ENCODE results near the gene PRCP.
"Not testable (repeated sequence)": the region's sequence is repeated elsewhere in the genome, so short reads cannot be mapped to it uniquely, and the experiment has no call there.

Gene PRCP

DNA sequence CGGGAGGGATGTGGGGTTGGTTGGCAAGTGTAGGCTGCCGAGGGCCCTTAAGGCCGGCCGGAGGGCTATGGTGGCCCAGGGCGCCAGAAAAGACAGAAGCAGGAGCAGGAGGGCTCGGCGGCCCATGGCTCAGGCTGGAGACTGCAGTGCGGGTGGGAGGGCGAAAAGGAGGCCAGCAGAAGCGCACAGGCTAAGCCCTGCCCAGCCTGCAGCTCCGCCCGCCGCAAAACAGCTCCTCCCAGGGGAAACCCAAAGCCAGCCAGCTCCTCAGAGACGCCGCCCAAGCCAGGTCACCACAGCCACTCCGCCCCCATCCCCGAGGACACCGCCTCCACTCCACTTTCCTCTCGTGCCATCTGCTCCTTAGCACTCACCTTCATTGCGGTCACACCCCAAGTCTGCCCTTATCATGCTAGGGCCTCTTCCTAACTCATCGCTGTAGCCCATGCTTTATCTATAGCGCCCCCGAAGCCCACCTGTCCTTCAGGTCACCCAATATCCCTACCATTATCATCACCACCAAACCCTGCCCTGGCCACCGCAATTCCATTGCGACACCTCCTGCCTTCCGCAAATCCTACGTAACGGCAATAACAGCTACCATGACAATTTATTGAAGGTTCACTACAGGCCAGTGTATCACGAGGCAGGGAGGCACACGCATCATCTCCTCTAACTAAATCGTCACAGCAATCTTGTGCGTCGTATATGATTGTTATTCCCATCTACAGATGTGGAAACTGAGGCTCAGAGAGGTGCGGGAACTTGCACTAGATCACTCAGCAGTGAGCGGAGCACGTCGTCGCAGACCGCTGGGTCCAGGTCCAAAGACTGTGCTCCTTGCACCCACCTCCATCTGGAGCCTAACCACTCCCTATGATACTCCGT, at the start of gene PRCP:
Gene PRCP (minus strand): TSS at position 154 of the 888 bp plus-strand sequence. CDS start 28 bp downstream, at position 126.
- DNase-seq (ENCODE audit: low read depth, low spot score) = peak; percentile 85

DNA sequence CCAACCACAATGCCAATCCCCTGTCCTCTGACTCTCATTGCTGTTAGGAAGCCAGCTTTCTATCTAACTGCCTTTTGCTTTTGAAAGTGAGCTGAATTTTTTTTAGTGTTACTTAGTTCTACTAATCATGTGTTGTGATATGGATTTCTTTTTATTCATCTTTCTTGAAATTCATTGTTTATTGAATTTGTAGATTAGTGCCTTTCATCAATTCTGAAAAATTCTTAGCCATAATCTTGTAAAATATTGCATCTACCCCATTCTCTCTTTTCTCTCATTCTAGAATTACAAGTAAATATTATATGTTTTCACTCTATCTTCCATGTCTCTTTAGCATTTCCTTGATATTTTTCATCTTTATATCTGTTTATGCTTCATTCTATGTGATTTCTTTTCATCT, 49.1 kb upstream of the PRCP start:
- DNase-seq (ENCODE audit: low read depth, low spot score) = no peak

DNA sequence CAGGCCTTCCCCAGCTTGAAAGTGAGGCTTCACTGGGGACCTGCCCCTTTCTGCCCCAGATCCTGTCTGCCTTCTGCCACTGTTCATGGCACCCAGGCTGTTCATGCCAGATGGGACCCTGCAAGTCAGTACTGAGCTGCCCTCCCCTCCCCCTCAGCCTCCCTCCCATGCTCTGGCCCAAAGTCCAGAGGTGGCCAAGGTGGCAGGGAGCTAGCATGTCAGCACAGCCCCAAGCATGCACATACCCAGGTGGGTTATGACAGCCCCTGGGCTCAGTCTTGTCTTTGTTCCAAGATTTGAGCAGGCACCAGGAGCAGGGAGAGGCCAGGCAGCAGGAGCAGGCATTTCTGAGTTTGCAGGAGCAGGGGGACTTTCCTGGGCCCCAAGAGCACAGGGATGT, 45.5 kb upstream of the PRCP start:
- DNase-seq (ENCODE audit: low read depth, low spot score) = no peak

DNA sequence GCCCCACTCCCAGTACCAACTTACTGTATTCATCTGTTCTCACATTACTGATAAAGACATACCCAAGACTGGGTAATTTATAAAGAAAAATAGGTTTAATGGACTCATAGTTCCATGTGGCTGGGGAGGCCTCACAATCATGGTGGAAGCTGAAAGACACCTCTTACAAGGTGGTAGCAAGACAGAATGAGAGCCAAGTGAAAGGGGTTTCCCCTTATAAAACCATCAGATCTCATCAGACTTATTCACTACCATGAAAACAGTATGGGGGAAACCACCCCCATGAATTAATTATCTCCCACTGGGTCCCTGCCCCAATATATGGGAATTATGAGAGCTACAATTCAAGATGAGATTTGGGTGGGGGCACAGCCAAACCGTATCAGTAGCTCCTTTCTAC, 44.8 kb upstream of the PRCP start:
- DNase-seq (ENCODE audit: low read depth, low spot score) = not testable (repeated sequence)

DNA sequence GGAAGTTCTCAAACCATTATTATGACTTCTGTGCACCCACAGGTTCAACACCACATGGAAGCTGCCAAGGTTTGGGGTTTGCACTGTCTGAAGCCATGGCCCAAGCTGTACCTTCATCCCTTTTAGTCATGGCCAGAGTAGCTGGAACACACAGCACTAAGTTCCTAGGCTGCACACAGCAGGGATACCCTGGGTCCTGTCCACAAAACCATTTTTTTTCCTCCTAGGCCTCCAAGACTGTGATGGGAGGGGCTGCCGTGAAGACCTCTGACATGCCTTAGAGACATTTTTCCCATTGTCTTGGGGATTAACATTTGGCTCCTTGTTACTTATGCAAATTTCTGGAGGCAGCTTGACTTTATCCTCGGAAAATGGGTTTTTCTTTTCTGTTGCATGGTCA, 44.0 kb upstream of the PRCP start:
- DNase-seq (ENCODE audit: low read depth, low spot score) = no peak

DNA sequence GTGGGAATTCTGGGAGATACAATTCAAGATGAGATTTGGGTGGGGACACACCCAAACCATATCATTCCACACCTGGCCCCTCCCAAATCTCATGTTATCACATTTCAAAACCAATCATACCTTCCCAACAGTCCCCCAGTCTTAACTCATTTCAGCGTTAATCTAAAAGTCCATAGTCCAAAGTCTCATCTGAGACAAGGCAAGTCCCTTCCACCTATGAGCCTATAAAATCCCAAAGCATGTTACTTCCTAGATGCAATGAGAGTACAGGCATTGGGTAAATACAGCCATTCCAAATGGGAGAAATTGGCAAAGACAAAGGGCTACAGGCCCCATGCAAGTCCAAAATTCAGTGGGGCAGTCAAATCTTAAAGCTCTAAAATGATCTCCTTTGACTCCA, 43.2 kb upstream of the PRCP start:
- DNase-seq (ENCODE audit: low read depth, low spot score) = not testable (repeated sequence)

DNA sequence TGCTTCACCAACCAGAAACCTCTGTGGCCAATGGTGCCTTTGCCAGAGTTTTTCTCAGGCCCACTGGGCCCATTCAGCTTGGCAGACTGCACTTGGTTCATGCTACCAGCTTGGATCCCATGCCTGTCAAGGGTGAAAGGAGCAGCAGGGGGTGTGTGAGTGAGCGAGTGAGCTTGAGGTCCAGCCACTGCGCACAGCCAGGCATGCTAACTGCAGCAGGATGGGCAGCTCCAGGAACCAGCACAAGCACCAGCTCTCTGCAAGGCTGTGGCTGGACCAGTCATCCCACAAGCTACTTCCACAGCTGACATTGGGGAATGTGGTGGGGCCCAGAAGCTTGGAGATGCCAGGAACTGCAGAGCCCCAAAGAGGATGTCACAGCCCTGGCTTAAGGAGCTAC, 42.1 kb upstream of the PRCP start:
- no peak for DNase-seq (ENCODE audit: low read depth, low spot score)

DNA sequence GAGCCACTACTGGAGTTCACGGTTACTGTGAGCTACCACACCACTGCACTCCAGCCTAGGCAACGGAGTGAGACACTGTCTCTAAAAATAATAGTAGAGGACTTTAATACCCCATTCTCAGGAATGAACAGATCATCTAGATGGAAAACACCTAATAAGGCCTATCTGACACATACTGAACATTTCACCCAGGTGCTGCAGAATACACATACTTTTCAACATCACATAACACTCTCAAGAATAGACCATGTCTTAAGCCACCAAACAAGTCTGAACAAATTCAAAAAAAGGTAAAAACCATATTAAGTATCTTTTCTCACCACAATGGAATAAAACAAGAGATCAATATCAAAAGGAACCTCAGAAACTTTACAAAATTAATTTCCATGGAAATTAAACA, 39.2 kb upstream of the PRCP start:
- DNase-seq (ENCODE audit: low read depth, low spot score) = no peak

DNA sequence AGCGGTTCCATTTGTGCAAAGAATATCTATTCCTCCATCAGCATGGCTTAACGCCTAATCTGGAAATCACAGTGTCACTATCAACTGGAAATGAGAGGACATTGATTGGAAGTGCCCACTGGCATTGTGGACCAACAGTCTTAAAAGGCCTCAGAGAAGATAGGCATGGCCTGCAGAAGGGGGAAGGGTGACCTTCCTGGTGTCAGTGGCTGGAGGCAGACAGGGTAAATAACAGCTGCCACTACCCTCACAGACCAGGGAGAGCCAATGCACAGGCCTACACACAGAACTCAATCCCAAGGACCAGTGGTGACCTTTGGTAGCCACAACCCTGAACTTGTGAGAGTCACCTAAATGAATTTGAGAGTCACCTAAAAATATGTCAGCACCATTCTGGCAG, 37.3 kb upstream of the PRCP start:
- no peak for DNase-seq (ENCODE audit: low read depth, low spot score)

DNA sequence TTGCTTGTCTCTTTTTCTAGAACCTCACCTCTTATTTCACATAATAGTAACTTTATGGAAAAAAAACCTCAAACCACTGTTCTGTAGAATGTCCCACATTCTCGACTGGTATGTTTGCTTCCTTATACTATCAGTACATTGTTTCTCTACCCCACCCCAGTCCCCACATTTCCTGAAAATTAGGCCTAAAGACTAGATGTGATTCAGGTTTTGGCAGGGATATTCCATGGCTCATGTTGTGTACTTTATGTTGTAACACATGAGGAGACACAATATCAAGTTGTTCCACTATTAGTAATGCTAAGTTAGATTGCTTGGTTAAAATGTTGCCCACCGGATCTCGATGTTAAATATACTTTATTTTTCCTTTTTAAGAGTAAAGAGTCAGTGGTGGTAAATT, 36.0 kb upstream of the PRCP start:
- no peak for DNase-seq (ENCODE audit: low read depth, low spot score)

DNA sequence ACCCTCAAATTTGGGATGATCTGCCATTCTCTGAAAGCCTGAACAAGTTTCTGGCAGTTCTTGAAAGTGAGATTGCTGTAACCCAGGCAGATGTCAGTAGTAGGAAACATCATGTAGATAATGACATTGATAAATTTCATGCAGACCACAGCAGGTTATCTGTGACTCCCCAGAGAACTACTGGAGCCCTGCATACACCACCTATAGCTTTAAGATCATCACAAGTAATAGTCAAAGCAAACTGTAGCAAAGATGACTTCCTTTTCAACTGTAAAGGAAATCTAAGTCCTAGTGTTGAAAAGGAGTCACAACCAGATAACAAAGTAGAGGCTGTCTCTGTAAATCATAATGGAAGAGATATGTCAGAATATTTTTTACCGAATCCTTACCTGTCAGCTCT, 32.3 kb upstream of the PRCP start:
- no peak for DNase-seq (ENCODE audit: low read depth, low spot score)

DNA sequence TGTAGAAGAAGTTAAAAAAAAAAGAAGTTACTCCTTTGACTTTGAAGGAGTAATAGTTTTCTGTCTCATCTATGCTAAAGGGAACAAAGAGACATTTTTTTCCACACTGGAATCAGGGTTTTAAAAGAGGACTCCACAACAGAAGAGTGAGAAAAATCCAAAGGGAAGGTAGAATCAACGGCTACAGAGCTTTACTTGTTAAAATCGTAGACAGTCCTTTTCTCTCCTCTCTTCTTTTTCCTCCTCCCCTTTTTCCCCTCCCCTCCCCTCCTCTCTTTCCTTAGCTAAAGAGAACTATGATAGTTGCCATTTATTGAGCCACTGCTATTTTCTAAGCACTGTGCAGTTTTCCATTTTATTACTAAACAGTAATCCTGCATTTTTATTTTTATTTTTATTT, 30.5 kb upstream of the PRCP start:
- no peak for DNase-seq (ENCODE audit: low read depth, low spot score)

DNA sequence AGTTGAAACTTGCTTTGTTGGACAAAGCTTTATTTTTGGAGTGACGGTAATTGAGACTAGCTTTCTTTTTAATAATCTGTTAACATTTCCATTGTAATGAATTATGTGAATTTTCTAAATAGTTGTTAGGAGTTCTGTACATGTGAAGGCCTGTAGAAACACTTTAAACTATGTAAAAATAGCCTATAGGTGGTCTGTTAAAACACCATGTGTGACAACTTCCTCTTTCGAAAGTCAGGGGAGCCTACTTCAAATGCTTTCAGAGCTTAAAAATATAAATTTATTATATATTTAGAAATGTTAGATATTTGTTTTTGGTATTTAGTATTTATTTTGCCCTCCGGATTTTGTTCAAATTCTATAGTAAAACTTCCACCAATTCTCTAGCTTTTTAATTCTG, 30.0 kb upstream of the PRCP start:
- no peak for DNase-seq (ENCODE audit: low read depth, low spot score)

DNA sequence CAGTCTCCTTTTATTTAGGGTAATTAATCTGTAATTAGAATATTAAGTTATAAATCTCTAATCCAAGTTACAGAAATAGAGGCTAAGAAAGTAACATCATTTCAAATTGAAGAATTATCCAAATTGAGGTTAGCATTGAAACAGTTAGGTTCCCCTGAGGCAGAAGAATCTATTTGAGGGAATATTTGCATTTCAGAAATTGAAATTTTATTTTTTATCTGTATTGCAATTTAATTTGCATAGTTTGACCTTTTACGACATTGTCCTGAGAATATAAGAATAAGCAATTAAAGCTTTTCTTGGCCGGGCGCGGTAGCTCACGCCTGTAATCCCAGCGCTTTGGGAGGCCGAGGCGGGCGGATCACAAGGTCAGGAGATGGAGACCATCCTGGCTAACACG, 28.9 kb upstream of the PRCP start:
- no peak for DNase-seq (ENCODE audit: low read depth, low spot score)

DNA sequence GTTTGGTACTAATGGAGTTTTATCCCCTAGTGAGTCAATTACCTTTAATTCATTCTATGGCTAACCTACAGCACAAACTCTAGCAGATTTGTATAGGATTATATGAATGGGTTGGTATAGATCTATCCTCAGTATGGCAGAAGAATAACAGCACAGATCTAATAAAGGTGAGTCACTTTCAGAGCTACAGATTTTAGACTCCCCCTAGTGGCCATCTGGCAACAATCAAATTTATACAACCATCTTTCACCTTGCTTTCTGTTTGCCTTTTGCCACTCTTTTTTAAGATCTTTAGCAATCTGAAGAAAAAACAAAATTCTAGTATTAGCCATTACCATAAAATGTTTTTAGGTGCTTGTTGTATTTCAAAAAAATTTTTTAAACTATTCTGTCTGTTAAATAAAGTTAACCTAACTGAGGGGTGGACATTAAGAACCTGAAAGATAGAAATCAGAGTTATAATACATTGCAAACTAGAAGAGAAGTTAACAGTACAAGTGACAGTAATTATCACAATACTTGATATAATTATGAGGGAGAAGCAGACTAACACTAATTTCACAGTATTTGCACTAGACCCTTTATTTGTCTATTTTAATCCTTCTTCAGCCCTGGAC, 27.1 kb upstream of the PRCP start:
- peak; percentile 10 for DNase-seq (ENCODE audit: low read depth, low spot score)

DNA sequence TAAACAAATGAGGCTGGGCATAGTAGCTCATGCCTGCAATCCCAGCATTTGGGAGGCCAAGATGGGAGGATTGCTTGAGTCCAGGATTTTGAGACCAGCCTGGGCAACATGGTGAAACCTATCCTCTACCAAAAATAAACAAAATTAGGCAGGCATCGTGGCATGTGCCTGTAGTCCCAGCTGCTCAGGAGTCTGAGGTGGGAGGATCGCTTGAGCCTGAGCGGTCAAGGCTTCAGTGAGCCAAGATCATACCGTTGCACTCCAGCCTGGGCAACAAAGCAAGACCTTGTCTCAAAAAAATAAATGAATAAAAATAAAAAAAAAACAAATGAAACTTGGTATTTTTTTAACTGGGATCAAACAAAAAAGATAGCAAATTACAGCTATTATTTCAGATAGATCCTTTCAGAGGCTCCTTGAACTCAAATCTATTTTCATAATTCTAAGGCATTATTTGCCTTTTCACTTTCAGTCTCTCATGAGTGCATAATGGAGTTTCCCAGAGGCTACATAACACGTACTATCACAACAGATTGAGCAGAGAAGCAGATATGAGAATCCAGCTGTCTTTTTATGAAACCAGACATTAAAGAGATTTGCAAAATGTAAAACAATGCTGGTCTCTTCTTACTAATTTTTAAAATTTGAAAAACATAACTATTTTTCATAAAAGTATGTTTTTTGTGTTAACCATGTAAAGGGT, 24.4 kb upstream of the PRCP start:
- no peak for DNase-seq (ENCODE audit: low read depth, low spot score)

DNA sequence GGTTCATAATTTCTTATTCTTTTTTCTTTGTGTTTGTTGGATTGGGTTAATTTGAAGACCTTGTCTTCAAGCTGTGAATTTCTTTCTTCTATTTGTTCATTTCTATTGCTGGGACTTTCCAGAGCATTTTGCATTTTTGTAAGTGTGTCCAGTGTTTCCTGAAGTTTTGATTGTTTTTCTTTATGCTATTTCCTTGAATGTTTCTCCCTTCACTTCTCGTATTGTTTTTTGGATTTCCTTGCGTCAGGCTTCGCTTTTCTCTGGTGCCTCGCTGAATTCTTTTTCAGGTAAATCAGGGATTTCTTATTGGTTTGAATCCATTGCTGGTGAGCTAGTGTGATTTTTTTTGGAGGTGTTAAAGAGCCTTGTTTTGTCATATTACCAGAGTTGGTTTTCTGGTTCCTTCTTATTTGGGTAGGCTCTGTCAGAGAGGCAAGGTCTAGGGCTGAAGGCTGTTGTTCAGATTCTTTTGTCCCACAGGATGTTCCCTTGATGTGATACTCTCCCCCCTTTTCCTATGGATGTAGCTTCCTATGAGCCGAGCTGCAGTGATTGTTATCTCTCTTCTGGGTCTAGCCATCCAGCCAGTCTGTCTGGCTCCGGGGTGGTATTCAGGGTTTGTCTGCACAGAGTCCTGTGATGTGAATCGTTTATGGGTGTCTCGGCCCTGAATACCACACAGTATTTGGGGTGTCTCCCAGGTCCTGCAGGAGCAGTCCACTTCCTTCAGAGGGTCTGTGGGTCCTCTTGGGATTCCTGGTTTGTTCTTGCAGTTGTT, 22.4 kb upstream of the PRCP start:
- DNase-seq (ENCODE audit: low read depth, low spot score) = not testable (repeated sequence)

DNA sequence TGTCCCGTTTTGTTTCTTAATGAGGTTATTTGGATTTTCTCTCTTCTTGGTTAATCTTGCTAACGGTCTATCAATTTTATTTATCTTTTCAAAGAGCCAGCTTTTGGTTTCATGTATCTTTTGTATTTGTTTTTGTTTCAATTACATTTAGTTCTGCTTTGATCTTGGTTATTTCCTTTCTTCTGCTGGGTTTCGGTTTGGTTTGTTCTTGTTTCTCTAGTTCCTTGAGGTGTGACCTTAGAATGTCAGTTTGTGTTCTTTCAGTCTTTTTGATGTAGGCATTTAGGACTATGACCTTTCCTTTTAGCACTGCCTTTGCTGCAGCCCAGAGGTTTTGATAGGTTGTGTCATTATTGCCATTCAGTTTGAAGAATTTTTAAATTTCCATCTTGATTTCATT, 20.0 kb upstream of the PRCP start:
- DNase-seq (ENCODE audit: low read depth, low spot score) = not testable (repeated sequence)

DNA sequence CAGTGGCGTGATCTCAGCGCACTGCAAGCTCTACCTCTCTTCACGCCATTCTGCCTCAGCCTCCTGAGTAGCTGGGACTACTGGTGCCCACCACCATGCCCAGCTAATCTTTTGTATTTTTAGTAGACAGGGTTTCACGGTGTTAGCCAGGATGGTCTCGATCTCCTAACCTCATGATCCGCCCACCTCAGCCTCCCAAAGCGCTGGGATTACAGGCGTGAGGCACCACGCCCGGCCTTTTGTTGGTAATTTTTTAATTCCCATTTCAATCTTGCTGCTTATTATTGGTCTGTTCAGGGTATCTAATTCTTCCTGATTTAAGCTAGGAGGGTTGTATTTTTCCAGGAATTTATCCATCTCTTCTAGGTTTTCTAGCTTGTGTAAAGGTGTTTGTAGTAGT, 19.6 kb upstream of the PRCP start:
- DNase-seq (ENCODE audit: low read depth, low spot score) = not testable (repeated sequence)

DNA sequence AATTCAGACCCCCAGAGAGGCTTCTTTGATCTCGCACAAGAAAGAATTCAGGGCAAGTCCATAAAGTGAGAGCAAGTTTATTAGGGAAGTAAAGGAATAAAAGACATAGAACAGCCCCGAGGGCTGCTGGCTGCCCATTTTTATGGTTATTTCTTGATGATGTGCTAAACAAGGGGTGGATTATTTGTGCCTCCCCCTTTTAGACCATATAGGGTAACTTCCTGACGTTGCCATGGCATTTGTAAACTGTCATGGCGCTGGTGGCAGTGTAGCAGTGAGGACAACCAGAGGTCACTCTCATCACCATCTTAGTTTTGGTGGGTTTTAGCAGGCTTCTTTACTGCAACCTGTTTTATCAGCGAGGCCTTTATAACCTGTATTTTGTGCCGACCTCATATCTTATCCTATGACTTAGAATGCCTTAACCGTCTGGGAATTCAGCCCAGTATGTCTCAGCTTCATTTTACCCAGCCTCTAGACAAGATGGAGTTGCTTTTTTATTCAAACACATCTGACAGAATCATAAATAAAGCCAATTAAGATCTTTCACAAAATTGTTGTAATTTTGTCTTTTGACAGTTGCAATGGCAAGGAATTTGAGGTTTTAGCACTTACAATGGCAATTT, 8.9 kb upstream of the PRCP start:
- no peak for DNase-seq (ENCODE audit: low read depth, low spot score)

DNA sequence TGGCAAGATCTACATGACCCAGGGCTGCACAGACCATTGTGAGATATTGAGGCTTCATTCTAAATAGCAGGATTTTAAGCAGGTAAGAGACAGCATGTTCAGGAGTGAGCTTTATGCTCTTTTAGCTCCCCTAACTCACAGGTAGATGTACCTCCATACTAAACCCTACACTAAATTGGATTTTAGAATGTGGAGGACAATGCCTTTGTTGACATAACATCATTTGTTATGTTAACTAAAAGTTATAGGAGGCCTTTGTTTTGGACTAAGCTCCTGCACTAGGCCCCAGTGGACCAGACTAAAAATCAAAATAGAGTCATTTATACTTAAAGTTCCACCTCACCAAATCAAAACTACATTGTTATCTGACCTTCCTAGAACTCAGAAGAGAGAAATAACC, 8.1 kb upstream of the PRCP start:
- DNase-seq (ENCODE audit: low read depth, low spot score) = no peak

Data from activated CD4-positive, CD25-positive, alpha-beta regulatory T cell treated with anti-CD3 and anti-CD28 coated beads, Interleukin-2, amount 50 U/mL, for 16 hours (primary cell).